Activated effector memory CD4-positive, alpha-beta T cell treated with Interleukin-2 at 50 U/mL for 16 hours (primary cell): Measurements from ENCODE around the gene FOXA2.

Source experiments
- DNase-seq: peaks from one replicate; pipeline ENCODE4 v3.0.0-alpha.2; 2020

FOXA2 gene

DNA sequence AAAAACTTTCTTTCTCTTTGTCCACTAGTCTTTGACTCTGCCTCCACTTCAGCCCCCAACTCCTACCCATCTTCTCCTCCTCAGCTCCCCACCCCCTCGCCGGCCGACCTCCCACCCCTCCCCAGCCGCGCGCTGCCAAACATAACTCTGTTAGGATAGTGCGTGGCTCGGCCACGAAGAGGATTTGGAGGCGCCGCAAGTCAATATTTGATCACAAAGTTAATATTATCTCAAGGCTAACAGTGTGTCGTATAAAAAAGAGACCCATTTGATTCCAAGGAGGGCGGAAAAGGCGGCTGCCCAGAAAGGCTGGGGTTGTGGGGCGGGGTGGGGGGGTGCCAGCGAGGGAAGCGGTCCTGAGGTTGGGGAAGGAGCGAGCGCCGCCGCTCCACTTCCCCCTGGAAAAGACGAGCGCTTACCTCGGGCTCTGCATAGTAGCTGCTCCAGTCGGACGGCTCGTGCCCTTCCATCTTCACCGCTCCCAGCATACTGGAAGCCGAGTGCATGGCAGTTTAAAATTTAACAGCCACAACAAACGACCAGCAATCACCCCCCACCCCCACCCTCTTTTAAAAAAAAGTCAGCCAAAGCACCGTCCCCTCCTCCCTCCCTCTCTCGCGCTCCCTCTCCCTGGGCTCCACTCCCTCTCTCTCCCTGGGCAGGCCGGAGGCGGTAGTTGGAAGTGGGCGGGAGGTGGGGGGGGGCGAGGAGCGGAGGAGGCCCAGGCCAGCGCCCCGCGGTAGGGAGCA is 425 bp downstream of the FOXA2 start:
- DNase-seq: no peak

DNA sequence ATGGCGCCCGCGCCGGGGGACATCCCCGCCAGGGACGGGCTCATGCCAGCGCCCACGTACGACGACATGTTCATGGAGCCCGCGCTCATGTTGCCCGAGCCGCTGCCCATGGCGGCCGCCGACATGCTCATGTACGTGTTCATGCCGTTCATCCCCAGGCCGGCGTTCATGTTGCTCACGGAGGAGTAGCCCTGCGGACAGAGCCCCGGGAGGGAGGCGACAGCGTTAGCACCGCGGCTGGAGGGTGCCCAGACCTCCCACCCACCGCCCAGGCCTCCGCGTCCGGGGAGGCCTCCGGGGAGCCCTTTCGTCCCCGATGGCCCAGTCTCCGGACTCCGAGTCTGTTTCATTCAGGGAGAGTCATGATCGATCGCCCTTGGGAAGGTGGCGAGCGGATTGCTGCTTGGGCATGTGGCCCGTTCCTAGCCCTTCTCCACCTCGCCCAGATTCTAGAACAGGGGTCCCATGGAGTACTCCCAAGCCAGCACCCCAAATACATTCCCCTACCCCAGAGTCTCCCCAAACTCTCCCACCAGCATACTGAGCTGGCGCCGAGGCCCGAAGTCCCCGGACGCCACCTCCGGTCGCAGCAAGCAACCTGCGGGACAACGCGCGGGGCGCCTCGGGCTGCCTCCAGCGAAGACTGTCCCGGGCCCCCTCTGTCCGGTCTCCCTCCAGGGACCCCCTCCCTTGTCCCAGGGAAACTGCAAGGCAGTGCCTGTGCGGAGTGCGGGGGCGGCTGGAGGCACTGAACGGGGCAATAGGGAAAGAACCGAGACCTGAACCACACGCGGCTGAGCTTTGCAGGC is 1.2 kb downstream of the FOXA2 start:
- DNase-seq: no peak

GRCh38 chr20:22582386-22582963 is 1.9 kb downstream of the FOXA2 start:
- DNase-seq: no peak

DNA sequence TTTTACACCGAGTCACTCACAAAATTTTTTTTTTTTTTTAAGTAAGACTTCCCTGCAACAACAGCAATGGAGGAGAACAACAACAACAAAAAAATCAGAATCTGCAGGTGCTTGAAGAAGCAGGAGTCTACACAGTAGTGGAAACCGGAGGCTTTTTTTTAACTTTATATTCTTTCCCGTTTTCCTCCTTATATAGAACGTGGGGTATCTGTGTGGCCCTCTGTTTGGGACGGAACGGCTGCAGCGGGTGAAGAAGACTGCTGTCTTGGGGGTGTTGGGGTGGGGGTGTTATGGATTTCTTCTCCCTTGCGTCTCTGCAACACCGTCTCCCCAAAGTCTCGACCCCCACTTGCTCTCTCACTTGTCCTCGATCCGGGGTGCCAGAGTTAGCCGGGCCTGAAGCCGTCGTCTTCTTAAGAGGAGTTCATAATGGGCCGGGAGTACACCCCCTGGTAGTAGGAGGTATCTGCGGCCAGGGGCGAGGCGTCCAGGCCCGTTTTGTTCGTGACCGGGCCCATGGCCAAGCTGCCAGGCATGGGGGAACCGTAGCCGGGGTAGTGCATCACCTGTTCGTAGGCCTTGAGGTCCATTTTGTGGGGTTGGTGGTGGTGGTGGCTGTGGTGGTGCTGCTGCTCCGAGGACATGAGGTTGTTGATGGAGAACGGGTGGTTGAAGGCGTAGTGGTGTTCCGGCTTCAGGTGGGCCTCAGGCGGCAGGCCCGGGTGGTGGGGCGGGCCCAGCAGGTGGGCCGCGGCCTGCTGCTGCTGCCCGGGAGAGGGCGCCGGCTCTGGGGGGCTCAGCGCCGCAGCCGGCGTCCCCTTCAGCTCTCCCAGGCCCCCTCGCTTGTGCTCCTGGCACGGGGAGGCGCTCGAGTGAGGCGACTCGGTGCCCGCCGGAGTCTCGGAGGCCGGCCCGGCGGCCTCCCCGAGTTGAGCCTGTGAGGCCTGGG is 2.7 kb downstream of the FOXA2 start:
- DNase-seq: no peak

DNA sequence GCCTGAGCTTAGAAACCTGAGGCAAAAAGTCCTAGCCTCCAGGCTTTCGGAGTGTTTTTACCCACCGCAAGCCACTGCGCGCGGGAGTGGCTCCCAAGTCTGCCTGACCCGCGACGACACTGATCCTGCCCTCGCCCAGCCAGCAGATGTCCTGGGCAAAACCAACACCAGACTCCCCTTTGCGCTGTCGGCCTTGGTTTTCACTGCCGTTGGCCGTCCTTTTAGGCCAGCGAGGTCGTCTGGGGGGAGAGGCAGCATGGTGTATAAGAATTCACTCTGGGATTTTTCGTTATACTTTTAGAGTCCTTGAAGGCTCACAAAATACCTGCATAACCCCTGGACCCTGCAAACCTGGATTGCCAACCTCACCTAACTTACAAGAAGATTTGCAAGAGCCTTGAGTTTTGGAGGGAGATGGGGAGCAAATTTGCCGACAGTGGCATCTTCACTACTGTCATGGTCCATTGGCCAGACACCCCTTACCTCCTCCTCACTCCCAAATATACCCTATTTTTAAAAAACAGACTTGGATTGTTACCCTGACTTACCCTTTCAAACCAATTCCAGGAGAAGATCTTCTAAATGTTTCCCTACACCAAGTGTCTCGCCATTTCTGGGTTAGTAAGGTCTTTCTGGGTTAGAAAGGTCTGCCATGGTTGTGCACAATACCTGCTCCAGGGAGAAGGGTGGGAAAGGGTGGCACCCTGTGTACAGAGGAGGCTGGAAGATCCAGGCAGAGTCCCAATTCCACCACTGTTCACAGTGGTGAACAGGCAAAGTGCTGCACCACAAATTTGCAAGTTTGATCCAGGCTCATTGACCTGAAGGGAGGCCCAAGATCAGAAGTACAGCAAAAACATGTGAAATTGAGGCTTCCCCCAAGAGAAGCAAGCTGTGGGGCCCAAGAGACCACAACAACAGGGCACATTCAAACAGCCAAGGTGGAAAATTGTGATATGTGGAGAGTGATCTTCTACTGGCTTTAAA is 4.4 kb downstream of the FOXA2 start:
- no peak for DNase-seq

DNA sequence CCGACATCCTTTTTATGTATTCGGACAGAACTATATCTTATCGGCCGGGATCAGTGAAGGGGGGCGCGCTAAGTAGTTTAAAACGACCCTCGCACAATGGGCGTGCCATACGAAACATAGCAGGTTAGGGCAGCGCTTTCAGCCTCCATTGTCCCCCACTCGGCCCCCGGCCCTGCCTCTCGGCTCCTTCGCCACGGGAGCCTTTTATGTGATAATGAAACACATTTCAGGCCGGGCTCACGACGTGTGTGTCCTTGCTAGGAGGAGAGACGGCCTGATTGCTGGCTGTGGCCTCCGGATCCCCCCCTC is 5.3 kb downstream of the FOXA2 start:
- no peak for DNase-seq

- DNase-seq: no peak
These were observed 5.9 kb downstream of the FOXA2 start for GRCh38 chr20:22578221-22579118.

- no peak for DNase-seq
These were observed 6.7 kb downstream of the FOXA2 start for GRCh38 chr20:22577515-22578220.

DNA sequence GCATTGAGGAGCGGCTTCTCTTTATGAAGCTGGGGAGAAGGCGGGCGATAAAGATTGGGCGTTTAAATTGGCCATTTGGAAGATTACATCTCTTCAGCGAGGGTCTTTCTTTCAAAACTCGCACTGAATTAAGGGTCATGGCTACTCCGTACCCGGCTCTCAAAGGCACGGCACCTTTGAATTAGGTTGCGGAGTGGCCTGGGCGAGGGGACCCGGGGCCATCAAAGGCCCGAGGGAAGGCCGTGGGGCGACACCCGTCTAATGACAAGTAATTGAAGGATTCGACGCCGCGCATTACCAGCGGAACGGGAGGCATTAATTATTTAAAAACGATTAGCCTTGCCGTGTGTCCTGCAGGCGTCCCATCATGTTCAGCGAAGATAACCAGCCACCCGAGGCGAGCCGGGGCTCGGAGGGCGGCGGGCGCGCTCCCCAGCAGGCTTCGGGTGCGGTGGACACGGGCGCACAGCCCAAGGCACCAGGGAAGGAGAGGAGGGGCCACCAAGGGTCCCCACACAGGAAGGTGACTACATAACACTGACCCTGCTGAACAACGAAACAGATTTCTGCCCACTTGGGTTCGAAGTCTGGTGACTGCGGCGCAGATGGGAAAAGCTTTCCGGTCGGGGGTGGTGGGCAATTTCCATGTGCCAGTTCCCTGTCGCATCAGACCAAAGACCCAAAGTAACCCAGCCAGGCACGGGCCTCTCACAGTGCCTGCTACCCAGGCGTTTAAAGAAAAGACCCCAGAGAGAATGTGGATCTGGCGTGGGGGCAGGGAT is 7.4 kb downstream of the FOXA2 start:
- DNase-seq: no peak

DNA sequence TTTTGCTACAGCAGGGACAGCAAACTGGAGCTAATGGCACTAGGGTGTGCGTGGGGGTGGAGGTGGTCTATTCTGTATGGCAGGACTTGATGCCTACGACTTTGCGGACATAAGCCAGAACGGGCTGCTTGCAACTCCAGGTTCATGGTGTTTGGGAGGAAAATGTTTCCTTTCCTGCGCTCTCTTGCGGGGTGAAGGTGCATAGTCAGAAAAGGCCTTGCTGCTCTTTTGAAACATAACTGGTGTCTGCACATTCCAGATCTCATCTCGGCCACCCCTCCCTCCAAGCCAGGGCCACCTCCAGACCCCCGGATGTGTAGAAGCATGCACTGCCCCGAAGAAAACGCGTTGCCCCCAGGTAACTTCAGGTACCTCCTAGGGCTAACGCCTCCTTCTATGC is 8.1 kb downstream of the FOXA2 start:
- DNase-seq: no peak

DNA sequence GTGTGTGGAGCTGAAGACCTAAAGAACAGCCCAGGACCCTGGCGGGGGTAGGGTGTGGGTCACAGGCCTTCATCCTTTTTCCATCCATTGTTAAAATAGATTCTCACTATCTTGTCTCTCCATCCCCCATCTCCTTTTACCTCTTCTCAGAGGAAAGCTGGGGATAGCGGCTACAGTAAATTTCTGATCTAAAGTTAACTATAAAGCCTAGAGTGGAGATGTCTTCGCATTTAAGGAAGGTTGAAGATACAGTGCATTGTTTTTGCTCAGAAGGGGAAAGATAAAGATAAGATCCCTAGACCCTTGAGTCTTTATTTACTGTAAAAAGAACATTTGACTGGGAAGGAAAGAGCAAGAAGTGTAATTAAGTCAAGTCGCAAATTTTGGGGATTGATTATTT is 8.6 kb downstream of the FOXA2 start:
- no peak for DNase-seq

DNA sequence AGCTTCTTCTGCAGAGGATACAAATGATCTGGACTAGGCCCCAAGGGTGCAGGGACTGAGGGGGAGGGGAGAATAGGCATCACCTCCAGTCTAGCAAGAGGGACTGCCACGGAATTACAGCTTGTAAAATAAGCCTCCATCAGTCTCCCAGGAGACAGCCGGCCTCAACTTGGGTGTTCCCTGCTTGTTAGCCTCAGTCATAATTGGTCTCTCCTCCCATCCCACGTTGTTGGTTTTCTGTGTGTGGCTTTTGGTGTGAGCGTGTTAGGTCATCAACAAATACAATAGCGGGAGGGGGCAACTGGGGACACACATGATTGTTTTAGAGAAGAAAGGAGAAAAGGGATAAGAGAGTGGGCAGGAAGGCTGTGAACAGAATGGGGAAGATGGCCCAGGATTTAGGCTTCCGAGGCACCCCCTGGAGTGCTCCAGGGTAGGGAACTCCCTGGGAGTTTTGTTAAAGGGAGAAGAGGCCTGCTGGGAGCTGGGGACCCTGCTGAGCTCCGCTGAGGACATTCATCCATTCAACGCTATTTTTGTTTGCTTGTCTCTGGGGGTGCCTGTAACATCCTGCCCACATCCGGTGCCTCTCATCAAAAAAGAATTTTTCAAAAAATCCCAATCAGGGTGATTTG is 9.2 kb downstream of the FOXA2 start:
- no peak for DNase-seq

GRCh38 chr20:22574545-22575086 is 9.8 kb downstream of the FOXA2 start:
- DNase-seq: no peak

DNA sequence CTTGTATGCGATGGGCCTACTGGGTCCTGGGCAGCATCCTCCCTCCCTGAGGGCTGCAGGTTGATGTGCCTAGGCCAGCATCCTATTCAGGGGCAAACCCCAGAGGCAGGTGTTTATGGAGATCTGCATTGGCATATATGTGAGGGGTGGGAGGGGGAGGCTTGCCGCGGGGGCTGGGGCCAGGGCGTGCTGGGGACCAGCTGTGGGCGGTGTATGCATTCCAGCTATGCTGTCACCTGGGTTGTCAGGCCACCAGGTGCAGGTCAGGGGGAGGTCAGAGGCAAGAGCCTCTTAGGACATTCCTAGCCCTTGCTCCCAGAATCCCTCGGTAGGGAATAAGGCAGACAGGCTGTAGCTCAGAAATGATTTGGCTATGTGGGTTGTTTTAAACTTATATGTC is 11.9 kb downstream of the FOXA2 start:
- no peak for DNase-seq

GRCh38 chr20:22572023-22572422 is 12.3 kb downstream of the FOXA2 start:
- no peak for DNase-seq

DNA sequence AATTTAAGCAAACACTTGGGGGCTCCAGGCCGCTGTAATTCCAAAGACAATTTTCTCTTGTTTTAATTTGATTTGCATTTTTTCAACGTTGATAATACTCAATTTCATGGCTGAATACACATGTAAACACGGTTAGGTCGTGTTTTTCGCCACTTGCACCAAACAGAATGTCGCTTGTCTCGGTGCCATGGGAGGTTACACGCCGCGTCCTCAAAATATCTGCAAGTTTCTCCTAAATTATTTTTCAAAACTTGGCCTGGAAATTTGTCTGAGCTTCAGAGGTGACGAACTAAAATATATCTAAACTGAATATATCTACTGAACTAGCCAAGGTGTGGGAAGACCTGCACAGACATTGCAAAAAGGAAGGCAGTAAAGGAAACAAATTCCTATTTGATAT is 15.0 kb downstream of the FOXA2 start:
- DNase-seq: no peak

GRCh38 chr20:22568872-22569344 is 15.5 kb downstream of the FOXA2 start:
- no peak for DNase-seq
